ENCODE measurements around the gene NBPF11.
A peak's percentile ranks its signal among the peaks of the same experiment; 100 is the strongest.
"Not testable (repeated sequence)": the region's sequence is repeated elsewhere in the genome, so short reads cannot be mapped to it uniquely, and the experiment has no call there.

The NBPF11 gene, protein sequence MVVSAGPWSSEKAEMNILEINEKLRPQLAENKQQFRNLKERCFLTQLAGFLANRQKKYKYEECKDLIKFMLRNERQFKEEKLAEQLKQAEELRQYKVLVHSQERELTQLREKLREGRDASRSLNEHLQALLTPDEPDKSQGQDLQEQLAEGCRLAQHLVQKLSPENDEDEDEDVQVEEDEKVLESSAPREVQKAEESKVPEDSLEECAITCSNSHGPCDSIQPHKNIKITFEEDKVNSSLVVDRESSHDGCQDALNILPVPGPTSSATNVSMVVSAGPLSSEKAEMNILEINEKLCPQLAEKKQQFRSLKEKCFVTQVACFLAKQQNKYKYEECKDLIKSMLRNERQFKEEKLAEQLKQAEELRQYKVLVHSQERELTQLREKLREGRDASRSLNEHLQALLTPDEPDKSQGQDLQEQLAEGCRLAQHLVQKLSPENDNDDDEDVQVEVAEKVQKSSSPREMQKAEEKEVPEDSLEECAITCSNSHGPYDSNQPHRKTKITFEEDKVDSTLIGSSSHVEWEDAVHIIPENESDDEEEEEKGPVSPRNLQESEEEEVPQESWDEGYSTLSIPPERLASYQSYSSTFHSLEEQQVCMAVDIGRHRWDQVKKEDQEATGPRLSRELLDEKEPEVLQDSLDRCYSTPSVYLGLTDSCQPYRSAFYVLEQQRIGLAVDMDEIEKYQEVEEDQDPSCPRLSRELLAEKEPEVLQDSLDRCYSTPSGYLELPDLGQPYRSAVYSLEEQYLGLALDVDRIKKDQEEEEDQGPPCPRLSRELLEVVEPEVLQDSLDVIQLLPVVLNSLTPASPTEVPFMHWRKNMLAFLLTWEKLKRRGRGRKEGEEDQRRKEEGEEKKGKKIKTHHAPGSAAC

DNA sequence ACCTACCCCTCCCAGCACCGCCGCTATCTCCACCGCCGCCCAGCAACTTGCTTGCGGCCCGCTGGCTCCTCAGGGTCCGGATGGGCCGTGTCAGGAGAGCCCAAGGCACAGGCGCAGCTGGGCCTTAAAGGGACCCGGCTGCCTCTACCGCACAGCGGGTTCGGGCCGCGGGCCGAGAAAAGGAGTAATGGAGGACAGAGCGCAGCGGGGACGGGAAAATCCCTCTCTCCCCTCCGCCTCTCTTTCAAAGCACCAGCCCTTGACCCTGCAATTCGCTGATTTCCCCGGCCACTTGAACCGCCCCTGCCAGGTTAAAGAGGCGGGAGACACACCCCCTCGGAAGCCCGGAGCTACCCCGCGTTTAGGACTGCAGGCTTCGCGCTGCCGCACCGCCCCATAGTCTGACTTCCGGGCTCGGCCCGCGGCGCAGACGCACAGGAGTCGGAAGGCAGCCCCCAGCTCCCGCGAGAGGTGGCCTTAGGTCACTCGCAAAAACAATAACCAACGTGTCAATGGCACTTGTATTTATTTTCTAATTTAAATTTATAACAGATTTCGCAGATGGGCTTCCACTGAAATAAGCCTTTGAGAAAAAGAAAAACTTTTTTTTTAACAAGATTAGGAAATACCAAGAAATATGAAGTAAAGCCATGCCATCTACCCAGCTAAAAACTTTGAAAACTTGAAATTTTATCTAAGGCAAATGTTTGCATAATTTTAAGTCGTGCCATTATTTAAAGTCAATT is at the start of gene NBPF11:
Gene NBPF11 (minus strand): TSS at position 371 of the 746 bp plus-strand sequence. CDS start 25,278 bp downstream, outside the sequence.
- DNase-seq, result peak in 48 of 51 donors; percentile 5 to 76 (median 56)

DNA sequence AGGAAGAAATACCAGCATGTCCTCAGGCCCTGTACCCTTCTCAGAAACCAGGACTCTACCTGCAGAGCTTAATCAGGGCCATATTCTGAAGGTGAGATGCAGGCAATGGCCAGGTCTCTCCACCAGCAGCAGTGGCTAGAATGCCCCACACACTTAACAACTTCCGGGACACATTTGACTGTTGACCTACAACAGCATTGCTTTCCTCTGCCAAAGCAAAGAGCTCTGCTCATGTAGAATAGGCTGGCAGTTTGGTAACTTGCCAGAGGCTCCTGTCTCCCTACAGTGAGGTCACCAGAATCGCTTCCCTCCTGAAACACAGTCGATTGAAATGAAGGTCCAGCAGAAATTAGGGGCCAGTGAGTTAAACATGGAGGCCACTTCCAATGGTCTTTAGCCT is 45.3 kb upstream of the NBPF11 start:
- not testable (repeated sequence) for DNase-seq

DNA sequence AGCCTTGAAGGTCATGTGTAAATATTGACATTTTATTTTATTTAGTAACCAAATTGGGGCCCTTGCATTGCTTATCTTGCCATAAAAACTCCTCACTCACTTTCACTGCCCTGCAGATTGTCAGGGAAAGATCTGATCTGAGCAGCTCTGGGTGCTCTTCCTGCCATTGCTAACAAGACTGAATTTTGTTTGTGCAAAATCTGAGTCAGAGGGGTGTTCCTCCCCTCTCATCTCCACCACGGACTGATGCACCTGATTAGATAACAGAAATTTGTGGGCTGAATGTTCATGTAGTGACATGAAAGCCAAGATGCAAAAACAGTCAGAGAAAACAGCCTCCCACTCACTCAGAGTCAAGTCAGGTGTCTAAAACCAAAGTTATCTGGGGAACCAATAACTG is 44.9 kb upstream of the NBPF11 start:
- DNase-seq, result not testable (repeated sequence)

DNA sequence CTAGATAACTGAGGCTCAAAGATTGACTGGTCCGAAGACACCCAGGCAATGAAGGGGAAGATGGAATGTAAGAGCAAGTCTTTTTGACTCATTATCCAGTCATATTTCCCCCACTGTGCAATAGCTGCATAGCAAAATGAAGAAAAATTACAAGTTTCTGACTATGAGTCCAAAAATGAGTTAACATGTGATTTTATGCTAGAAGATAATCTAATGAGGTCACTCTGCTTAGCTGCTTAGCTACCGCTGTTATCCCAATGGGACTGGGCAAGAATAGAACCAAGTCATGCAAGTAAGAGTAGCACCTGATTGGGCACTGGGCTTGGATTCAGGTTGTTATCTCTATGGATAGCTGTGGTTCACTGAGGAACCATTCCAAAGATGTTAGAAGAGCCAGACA is 43.0 kb upstream of the NBPF11 start:
- DNase-seq, result not testable (repeated sequence)

DNA sequence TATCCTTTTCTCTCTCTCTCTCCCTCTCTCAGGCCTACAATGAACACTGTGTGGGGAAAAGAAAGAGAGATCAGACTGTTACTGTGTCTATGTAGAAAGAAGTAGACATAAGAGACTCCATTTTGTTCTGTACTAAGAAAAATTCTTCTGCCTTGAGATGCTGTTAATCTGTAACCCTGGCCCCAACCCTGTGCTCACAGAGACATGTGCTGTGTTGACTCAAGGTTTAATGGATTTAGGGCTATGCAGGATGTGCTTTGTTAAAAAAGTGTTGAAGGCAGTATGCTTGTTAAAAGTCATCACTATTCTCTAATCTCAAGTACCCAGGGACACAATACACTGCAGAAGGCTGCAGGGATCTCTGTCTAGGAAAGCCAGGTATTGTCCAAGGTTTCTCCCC is 36.7 kb upstream of the NBPF11 start:
- not testable (repeated sequence) for DNase-seq

DNA sequence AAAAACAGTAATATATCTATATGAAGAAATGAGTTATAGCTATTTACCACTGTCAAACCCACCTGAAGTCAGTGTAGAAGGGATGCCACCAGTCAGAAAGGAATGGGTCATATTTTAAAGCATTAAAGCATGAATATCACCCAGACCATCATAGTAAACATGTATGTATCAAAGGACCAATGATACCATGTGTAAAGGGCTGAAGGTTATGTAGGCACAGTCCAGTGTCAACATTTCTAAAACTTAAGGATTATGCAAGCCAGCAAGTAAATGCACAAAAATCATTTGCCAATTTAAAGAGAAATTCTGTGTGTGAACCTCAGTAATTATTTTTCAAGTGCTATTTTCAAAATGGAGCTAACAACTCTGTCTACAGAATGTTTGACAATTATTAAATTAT is 26.6 kb upstream of the NBPF11 start:
- not testable (repeated sequence) for DNase-seq

DNA sequence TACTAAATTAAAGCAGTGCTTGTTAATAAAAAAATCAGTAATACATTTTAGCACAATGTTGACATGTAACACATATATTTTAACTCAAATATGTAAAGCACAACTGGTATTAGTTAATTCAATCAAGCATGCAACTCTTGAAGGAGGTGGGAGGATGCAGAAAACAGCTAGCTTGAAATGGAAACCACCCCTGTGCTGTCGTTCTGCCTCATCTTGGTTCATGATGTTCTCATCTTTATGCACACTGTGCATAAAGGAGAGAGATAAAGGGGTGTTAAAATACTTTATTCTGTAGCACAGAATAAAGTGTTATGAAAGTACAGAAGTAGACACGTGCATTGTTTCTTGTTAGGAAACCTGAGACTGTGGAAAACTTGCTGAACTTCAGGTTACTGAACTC is 23.3 kb upstream of the NBPF11 start:
- DNase-seq, result not testable (repeated sequence)

DNA sequence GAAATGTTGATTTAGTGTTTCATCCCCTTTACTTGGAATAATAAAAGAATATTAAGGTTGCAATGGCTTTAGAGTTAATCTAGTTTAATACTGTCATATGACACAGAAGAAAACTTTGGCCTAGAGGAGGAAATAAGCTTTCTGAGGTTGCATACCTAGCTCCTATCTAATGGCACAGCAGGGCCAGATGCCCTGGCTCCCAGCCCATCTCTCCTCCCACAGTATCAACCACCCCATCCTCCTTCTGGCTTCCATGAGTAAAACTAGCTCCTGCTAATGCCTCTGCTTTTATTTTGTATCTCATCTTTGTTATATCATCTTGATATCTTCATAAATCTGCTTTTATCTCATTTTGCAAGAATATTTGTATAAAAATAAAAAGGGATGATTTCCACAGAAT is 19.9 kb upstream of the NBPF11 start:
- not testable (repeated sequence) for DNase-seq

DNA sequence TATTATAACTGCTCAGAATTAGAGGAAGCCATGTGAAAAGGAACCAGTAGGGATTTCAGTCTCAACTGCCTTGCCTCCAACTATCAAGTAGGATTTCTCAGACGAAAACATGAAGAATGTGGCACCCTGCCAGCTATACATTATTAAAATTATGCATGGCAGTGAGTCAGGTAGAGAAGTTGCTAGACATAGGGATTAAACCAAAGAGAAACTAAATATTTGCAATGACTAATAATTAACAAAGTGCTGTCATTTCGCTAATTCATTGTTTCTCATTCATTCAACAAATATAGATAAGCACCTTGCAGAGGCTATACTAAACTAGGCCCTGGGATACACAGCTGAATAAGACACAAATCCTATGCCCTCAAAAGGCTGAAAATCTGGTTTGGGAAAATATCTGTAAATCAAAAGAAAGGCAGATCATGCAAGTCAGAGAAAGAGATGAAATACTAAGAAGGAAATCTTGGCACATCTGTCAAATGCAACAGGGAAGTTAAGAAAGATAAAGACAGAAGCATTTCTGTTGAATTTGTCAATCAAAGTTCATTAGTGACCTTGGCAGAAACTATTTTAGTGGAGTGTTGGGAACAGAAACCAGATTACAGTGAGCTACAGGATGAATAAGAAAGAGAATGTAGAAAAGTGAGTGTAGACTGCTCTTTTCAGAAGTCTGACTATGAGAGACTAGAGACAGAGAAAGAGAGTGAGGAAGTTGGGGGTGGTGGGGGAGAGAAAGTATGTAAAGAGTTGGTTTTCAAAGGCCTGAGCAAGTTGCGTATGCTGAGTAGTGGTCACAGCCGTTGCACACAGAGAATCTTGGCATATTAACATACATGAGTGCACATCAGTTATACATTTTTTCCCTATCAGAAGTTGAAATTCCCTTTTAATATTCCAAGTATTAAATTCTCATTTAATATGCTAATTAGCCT is 14.7 kb upstream of the NBPF11 start:
- DNase-seq, result no peak

DNA sequence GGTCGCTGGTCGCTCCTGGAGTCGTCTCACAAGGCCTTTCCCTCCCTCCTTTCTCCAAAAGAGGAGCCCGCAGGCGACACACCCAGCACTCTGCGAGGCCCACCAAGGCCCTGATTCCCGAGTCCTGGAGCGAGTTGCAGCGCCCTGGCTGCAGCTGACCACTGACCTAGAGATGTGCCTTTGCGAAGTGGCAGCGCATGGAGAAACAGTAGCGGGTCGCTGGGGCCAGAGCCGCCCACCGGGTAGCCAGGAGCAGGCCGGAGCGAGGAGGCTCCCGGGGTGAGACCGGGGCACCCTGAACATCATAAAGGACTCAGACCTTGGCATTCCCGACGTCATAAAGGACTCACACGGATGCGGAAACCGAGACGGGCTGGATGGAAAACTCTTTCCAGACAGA is 10.3 kb upstream of the NBPF11 start:
- DNase-seq, result no peak

DNA sequence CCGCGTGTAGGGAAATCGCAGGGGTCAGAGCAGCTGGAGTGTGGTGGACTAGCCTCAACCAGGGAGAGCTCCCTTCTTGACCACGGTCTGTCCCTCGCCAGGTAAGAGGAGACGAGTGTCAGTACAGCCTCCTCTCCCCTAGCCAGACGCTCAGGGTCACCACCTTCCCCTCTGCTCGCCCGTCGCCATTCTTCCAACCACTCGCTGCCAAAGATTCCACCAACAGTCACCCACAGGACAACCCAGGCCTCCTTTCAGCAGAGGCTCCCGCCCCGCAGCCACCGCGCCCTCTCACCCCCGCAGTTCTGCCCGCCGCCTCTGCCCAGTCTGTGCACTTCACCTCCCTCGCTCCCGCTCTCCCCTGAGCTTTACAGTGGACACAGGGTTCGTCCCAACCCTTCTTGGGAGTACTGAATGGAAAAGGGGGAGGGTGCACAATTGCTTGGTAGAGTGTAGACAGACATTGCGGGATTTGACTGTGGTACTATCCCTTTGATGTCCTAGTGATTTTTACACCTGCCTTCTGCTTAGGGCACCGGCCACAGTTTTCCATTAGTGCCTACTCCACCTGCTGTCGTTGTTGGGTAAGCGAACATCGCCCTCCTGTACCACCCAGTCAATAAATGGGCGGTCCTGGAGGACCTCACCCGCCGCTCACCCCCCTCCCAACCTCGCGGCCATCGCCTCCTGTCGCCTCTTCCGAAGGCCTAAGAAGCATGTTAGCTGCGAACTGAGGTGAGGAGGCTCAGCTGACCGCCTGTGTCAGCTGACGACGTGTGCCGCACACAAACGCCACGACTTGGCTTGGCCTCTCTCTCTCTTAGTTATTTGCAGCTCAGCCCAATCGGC is 9.2 kb upstream of the NBPF11 start:
- DNase-seq, result no peak

DNA sequence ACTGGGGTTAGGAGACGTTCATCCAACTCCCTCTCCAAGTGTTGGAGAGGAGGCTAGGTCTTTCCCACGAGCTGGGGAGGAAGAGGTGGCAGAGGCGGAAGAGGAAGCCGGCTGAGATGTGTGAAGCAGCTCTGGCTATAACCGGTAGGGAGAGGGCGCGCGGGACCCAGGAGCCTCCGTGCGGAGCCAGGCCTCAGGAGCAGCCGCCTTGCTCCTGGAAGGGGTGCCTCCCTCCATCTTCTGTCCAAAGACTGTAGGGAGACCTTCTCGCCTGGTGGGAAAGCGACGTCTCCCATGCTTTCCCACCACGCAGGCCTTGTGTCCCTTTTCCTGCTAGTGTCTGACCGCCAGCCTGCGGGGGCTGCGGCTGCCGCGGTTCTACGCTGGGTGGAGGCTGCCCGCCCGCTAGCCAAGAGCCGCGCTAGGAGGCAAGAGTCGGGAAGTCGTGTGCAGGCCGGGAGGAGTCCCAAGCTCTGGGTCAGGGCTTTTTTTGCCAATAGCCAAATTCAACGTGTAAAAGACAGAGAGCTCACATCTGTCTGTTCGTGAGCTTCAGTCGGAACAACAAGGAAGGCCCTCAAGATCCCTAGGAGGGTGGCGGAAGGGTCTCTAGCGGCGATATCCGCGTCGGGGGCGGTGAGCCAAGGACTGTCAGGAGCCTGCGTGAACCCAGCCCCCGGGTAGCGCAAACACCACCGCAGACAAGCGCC is 8.4 kb upstream of the NBPF11 start:
- DNase-seq, result no peak

DNA sequence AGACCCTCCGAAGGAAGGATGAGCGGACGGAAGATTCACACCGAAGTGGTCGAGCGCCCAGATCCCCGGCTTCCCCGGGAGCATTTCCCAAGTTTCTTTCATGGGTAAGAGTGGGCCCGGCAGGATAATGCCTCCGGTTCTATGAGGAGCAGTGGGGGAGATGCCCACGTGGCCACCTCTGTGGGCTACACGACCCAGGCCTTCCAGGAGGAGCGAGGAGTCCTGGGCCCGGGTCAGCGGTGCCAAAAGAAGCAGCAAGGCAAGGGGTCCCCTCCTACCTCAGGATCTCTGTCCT is 7.9 kb upstream of the NBPF11 start:
- DNase-seq, result no peak

DNA sequence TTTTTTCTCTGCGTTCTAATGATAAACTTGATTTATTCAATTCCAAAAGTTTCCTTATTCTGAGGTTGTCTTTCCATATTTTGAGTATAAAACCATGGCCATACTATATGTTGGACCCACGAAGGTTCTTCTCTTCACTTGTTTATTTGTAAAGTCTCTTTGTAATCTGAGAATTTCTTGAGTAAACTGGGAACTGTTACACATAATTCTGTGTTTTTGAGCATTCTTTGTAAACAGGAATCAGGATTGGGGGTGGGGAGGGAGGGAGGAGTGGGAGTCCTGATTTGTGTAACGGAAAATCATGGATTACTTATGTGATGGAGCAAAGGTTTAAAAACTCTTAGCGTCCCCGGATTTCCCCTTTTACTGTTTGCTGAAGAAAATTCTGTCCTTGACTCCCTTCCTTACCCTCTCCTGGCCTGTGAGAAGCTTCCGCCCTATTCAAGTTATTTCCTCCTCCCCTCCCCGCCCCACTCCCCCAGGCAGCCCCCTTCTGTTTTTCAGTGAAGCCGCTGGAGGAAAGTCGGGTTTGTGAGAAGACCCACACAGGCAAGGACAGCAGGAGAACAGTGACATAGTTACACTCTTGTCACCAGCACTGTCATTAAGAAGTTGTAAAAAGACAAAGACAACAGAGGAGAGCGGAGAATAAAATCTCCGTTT is 6.4 kb upstream of the NBPF11 start:
- no peak for DNase-seq

DNA sequence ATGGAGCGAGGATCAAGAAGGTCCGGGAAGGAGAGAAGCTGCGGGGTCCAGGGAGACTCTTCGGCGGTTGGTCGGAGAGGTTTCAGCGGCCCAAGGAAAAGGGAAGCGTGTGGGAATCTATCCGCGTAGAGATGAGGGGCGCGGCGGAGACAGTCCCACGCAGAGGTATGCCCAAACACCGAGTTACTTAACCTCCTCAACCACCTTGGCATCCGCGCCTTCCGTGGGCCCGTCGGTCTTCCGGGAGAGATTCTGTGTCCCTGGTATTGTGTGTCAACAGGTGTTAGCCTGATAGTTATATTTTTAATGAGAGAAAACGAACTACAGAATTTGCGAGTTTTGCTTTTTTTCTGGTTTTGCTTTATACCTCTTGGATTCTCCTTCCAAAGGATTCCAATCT is 5.7 kb upstream of the NBPF11 start:
- not testable (repeated sequence) for DNase-seq

DNA sequence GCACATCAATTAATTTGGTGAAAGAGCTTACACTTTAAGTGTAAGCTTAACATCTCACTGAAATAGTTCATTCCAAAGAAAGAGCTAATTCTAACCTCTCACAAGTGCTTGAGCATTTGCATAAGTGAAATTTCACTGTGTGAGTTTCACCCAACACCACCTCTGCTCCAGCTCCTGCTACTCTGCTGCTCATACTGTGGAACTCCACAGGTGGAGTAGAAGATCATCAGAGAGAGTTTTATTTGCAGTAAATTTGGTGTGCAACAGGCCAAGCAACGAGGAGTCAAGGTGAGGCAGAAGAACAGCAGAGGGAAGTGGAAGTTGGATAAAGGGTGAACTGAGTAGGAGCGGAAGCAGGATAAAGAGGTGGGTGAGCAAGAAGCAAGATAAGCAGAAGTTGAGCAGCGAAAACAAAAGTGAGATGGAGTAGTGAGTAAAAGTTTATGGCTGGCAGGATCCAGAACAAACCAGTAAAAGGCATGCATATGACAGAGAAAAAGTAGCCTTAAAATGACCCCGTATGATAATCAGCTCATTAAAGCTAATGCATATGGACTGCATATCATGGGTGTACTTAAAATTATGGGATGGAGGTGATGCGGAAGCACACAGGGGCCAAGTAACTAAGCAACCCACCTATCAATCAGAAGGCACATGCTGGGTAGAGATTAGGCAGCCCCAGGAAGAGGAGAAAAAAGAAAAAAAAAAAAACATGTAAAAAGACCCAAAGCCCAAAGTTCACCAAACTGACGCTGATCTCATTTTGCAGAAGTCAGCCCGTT is 3.6 kb upstream of the NBPF11 start:
- not testable (repeated sequence) for DNase-seq

DNA sequence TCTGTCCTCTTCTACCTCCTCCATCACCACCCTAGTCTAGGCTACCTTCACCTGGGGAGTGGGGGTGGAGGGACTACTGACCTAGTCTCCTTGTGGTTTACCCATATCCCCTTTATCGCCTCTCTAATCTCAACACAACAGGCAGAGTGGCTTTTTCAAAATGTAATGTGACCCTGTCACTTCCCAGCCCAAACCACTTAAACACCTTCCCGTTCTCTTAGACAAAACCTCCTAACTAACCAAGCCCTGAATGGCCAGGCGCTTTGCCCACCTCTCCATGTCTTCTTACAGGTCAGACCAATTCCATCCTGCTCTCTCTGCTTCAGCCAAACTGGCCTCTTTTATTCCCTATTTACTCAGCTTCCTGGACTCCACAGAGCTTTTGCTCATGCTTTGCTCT is 714 bp upstream of the NBPF11 start:
- DNase-seq, result not testable (repeated sequence)

DNA sequence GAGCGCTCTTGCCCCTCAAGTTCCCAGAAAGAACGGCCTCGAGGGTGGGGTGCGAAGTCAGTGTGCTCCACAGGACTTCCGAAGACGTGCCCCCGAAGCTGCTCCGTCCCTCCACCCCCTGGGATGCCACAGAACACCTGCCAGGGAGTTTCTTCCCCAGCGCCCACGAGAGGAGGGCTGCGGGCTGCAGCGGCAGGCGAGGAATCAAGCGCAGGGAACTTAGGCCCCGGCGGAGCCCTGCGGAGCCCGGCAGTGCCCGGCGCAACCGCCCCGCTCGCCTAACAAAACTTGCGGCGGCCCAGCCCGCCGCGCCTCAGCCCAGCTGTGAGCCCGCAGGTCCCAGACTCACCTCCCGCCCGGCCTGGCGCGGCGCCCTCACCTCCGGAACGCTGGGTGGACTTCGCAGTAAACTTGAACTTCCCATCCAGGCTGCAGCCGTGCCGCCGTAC is 686 bp downstream of the NBPF11 start:
- DNase-seq, result peak in 5 of 51 donors; percentile 8 to 27 (median 14)
